GM12878 (cell line): ENCODE measurements around the gene HYCC1. TPM values are rescaled to one million over a fixed set of nuclear protein-coding genes. Genes with fewer than 3 reads are reported as not detected.

Source experiments
- ATAC-seq: fragments of 200-7000 bp; cut with Tn5 transposase; 3 replicates; pipeline ENCODE4 v1.9.1; 2020; ENCODE audit warnings: mild to moderate bottlenecking, moderate library complexity
- BruUV-seq: library from RNA; stranded (reverse); fragments of 400-500 nt; replicated peaks from 2 replicates; lab custom pipeline; 2021; lab: Mats Ljungman, UMichigan
- CTCF ChIA-PET: fragments of 300-600 bp; sonication (Branson Sonifier 250); formaldehyde crosslinking; extraction: SDS; loops from one replicate; lab custom pipeline; 2021; ENCODE audit warnings: inconsistent platforms; lab: Yijun Ruan, JAX
- POLR2A ChIA-PET: fragments of 350-600 bp; formaldehyde crosslinking; extraction: SDS; loops from one replicate; lab custom pipeline; 2021; ENCODE audit warnings: inconsistent platforms; lab: Charles Lee
- RAD21 ChIA-PET: fragments of 300-600 bp; sonication (Branson Sonifier 250); formaldehyde crosslinking; loops from one replicate; lab custom pipeline; 2023; ENCODE audit warnings: antibody characterized with exemption; ENCODE audit not compliant: unreplicated experiment; lab: Charles Lee
- SMC1A ChIA-PET: fragments of 300-600 bp; sonication (Branson Sonifier 250); formaldehyde crosslinking; loops from one replicate; lab custom pipeline; 2023; ENCODE audit not compliant: unreplicated experiment, uncharacterized antibody; lab: Charles Lee
- DNase-seq: peaks from one replicate; pipeline ENCODE4 v3.0.0-alpha.2; 2011; ENCODE audit warnings: low read depth, low spot score
- FAIRE-seq: peaks from 3 replicates; lab custom pipeline; 2011; peaks lifted over from hg19 to GRCh38; lab: Jason Lieb, UNC
- H2AFZ ChIP-seq: 2 replicates; pipeline ENCODE4 v1.6.0; 2011; ENCODE audit warnings: low read depth, low read length, control low read depth; ENCODE audit not compliant: control insufficient read depth
- H3K27ac ChIP-seq: 2 replicates; pipeline ENCODE4 v1.5.1; 2011; ENCODE audit warnings: control low read depth; ENCODE audit not compliant: control insufficient read depth, insufficient read depth
- H3K27me3 ChIP-seq, 2 experiments: replicated peaks in 1 of 2; 2 replicates each; pipeline versions ENCODE4 v1.6.0 to v1.6.1; 2011; ENCODE audit warnings: low read length in 1 of 2; ENCODE audit not compliant: control insufficient read depth in 2 of 2, insufficient read depth in 2 of 2
- H3K36me3 ChIP-seq, 2 experiments: 2 replicates each; pipeline ENCODE4 v1.5.1; 2011; ENCODE audit warnings: low read length in 1 of 2; ENCODE audit not compliant: control insufficient read depth in 2 of 2, insufficient read depth in 2 of 2
- H3K4me1 ChIP-seq: 2 replicates; pipeline ENCODE4 v1.6.1; 2011; ENCODE audit warnings: mild to moderate bottlenecking, low read length, moderate library complexity, mixed read lengths; ENCODE audit not compliant: control insufficient read depth, insufficient read depth
- H3K4me2 ChIP-seq: 2 replicates; pipeline ENCODE4 v1.6.0; 2011; ENCODE audit warnings: control low read depth; ENCODE audit not compliant: control insufficient read depth, insufficient read depth
- H3K4me3 ChIP-seq: fragments of 200-600 bp; sonication (generic); 2 replicates; pipeline ENCODE4 v1.5.1; 2016
- H3K79me2 ChIP-seq: 2 replicates; pipeline ENCODE4 v1.6.0; 2011; ENCODE audit warnings: low read length; ENCODE audit not compliant: control insufficient read depth, insufficient read depth
- H3K9ac ChIP-seq: 2 replicates; pipeline ENCODE4 v1.8.0; 2011; ENCODE audit warnings: low read length, control low read depth, mixed read lengths; ENCODE audit not compliant: control insufficient read depth, insufficient read depth
- H3K9me3 ChIP-seq: replicated peaks from 3 replicates; pipeline ENCODE4 v1.5.1; 2011; ENCODE audit warnings: mild to moderate bottlenecking, low read length; ENCODE audit not compliant: control insufficient read depth, insufficient read depth
- H4K20me1 ChIP-seq: 2 replicates; pipeline ENCODE4 v1.6.0; 2011; ENCODE audit not compliant: control insufficient read depth, insufficient read depth
- CTCF ChIP-seq, 3 experiments: IDR thresholded peaks in 2 of 3; conservative IDR thresholded peaks in 1 of 3; 2 replicates each; pipeline ENCODE4 v1.5.1; 2011; ENCODE audit warnings: low read depth in 3 of 3, low read length in 3 of 3, mild to moderate bottlenecking in 3 of 3, control low read depth in 2 of 3, moderate library complexity in 2 of 3, inconsistent platforms in 1 of 3, mixed read lengths in 1 of 3; ENCODE audit not compliant: control insufficient read depth in 2 of 3, insufficient read depth in 1 of 3; ENCODE audit errors: extremely low read depth in 1 of 3
- FOXM1 ChIP-seq: IDR thresholded peaks from 2 replicates; pipeline ENCODE4 v1.6.1; 2012; ENCODE audit warnings: low read depth, mild to moderate bottlenecking, inconsistent platforms, low read length, moderate library complexity
- IKZF2 ChIP-seq, 2 experiments: fragments of 450-650 bp; IDR thresholded peaks; 2 replicates each; pipeline ENCODE4 v1.6.1; 2017; ENCODE audit warnings: mild to moderate bottlenecking in 2 of 2, moderate library complexity in 2 of 2
- IRF4 ChIP-seq: IDR thresholded peaks from 2 replicates; pipeline ENCODE4 v1.6.1; 2011; ENCODE audit warnings: low read depth, low read length
- JUND ChIP-seq: IDR thresholded peaks from 2 replicates; pipeline ENCODE4 v1.6.1; 2012; ENCODE audit warnings: low read depth, mild to moderate bottlenecking, low read length, improper control_type of control experiment, moderate library complexity
- LARP7 ChIP-seq: fragments of 450-650 bp; IDR thresholded peaks from 2 replicates; pipeline ENCODE4 v1.6.1; 2017; ENCODE audit warnings: mild to moderate bottlenecking
- MYB ChIP-seq: fragments of 150-350 bp; IDR thresholded peaks from 2 replicates; pipeline ENCODE4 v1.6.1; 2014; ENCODE audit warnings: mild to moderate bottlenecking, low read depth, low read length, borderline replicate concordance
- PKNOX1 ChIP-seq: fragments of 450-650 bp; IDR thresholded peaks from 2 replicates; pipeline ENCODE4 v1.6.1; 2016; ENCODE audit warnings: mild to moderate bottlenecking
- TCF3 ChIP-seq: IDR thresholded peaks from 2 replicates; pipeline ENCODE4 v1.6.1; 2012; ENCODE audit warnings: low read depth, mild to moderate bottlenecking, low read length, borderline replicate concordance; ENCODE audit not compliant: insufficient read depth
- ZNF622 ChIP-seq: fragments of 450-650 bp; IDR thresholded peaks from 2 replicates; pipeline ENCODE4 v1.6.1; 2017; ENCODE audit warnings: mild to moderate bottlenecking, inconsistent platforms
- WGBS: methylation state at CpG from one replicate; pipeline ENCODE4 v1.1.6; 2016; ENCODE audit warnings: low lambda C conversion rate; ENCODE audit not compliant: insufficient replicate concordance, insufficient coverage; ENCODE audit errors: missing lambda C conversion rate; 5-methylcytosine and 5-hydroxymethylcytosine counted together
- in situ Hi-C: fragments of 300-500 bp; cut with MboI; formaldehyde crosslinking; loops from 9 replicates; pipeline ENCODE4 v1.14.3; 2018; ENCODE audit warnings: mixed read lengths
- intact Hi-C: fragments of 100-400 bp; cut with micrococcal nuclease; formaldehyde crosslinking; loops from one replicate; pipeline ENCODE4 v1.14.2; 2022; ENCODE audit not compliant: unreplicated experiment
- polyA plus RNA-seq, 11 experiments: library from polyadenylated mRNA; depleted of rRNA in 4 of 11; unstranded in 6 of 11; stranded (reverse) in 5 of 11; fragments of >200 nt; fragmentation: Nextera tagmentation in 4 of 11; fragmentation: Illumina TruSeq in 1 of 11; extraction: Ambion mirVana in 4 of 11; extraction: Trizol in 1 of 11; gene quantifications; 1 replicate in 1 of 11; 2 replicates in 10 of 11; pipeline versions ENCODE4 v1.2.1 to v1.2.3, GENCODE V29; 2011 to 2016; ENCODE audit warnings: inconsistent platforms in 2 of 11, missing spikeins in 2 of 11, low read depth in 1 of 11
- total RNA-seq, 4 experiments: library from RNA; depleted of rRNA in 3 of 4; stranded (reverse); fragments of >200 nt in 3 of 4; fragmentation: Illumina TruSeq in 1 of 4; extraction: Trizol in 1 of 4; gene quantifications; 2 replicates each; pipeline versions ENCODE4 v1.2.1 to v1.2.3, GENCODE V29; 2013 to 2021
- TF ChIP-seq, protein P1 (sequence below): IDR thresholded peaks from 2 replicates; pipeline ENCODE4 v1.6.1; 2011; ENCODE audit warnings: mild to moderate bottlenecking, low read depth, low read length, moderate library complexity; ENCODE audit not compliant: insufficient replicate concordance
- TF ChIP-seq, protein P2 (sequence below): IDR thresholded peaks from 2 replicates; pipeline ENCODE4 v1.6.1; 2011; ENCODE audit warnings: low read depth, mild to moderate bottlenecking, low read length, moderate library complexity, borderline replicate concordance; ENCODE audit errors: extremely low read depth
- TF ChIP-seq, protein P3 (sequence below): fragments of 450-650 bp; IDR thresholded peaks from 2 replicates; pipeline ENCODE4 v1.6.1; 2017; ENCODE audit warnings: antibody characterized with exemption, mild to moderate bottlenecking, moderate library complexity

HYCC1 gene
- total and polyA plus RNA-seq, 10 of the 15 experiments (the other 5 are each of a cell fraction or from before 2014, with no cell fraction given): 8.5 to 62.9 (median 33.1) TPM

DNA sequence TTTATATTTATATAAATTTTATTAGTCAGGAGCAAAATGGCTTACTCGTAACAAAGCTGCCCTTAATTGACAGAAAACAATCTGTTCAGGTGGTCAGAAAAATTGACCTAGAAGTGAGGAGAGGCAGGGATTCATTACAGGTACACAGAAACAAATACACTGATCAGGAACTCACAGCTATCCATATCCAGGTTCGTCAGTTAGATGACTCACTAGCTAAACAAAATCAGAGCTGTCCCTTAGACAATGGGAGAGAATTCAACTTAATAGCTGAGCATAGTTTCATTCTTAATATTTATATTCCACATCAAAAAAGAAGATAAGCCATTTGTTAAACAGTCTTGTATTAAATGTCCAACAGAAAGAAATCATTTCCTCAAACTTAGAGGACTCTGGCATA is 41.7 kb downstream of the HYCC1 start:
- ChIA-PET RAD21 (interaction anchor here (0.6 to 1.3 kb wide), 3 partner anchors 13 to 81 kb away, joined by 3 to 8 read pairs (median 3); no protein-coding TSS in a partner anchor), SMC1A (interaction anchor here (0.6 to 2.4 kb wide), 14 partner anchors 10 to 187 kb away, joined by 3 to 17 read pairs (median 3); no protein-coding TSS in a partner anchor), CTCF (interaction anchor here (0.7 to 2.3 kb wide), 7 partner anchors 10 to 412 kb away, joined by 3 to 8 read pairs (median 4); no protein-coding TSS in a partner anchor), POLR2A (interaction anchor here (0.7 kb wide), 3 partner anchors 11 to 72 kb away, joined by 4 to 6 read pairs (median 5); no protein-coding TSS in a partner anchor)
- DNase-seq (no peak), FAIRE-seq (no peak), ATAC-seq (no peak)
- Histone ChIP-seq H3K4me3 (no peak overlapping the region), H3K4me1 (no peaks in the 10 kb centered on the region), H4K20me1 (no peaks in the 10 kb centered on the region), H3K4me2 (no peak overlapping the region), H3K9me3 (peaks cover 3% of the 10 kb centered on the region; the same call in 2 of the 3 replicates), H3K27ac (no peak overlapping the region), H3K27me3 (no peaks in the 10 kb centered on the region), H3K9ac (no peak overlapping the region), H2AFZ (no peak overlapping the region), H3K36me3 (peaks cover 0 to 26% of the 10 kb centered on the region in 2 experiments), H3K79me2 (no peaks in the 10 kb centered on the region)
- in situ Hi-C loops (no loop called here), intact Hi-C loops (no loop called here)
- TF ChIP-seq ZNF622 (no peak), PKNOX1 (no peak), IRF4 (no peak), TCF3 (no peak), LARP7 (no peak), IKZF2 (IDR thresholded peaks at IDR 0.05) (no peak), CTCF (IDR thresholded peaks at IDR 0.05 in 2 of 3, conservative IDR thresholded peaks at IDR 0.05 in 1 of 3; ENCODE audit: control insufficient read depth in 2 of 3, extremely low read depth in 1 of 3, insufficient read depth in 1 of 3, low read depth in 3 of 3, low read length in 3 of 3) (no peak), JUND (no peak), FOXM1 (no peak), MYB (no peak)
- TF ChIP-seq, protein P1, sequence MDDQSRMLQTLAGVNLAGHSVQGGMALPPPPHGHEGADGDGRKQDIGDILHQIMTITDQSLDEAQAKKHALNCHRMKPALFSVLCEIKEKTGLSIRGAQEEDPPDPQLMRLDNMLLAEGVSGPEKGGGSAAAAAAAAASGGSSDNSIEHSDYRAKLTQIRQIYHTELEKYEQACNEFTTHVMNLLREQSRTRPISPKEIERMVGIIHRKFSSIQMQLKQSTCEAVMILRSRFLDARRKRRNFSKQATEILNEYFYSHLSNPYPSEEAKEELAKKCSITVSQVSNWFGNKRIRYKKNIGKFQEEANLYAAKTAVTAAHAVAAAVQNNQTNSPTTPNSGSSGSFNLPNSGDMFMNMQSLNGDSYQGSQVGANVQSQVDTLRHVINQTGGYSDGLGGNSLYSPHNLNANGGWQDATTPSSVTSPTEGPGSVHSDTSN: no peak
- TF ChIP-seq, protein P2, sequence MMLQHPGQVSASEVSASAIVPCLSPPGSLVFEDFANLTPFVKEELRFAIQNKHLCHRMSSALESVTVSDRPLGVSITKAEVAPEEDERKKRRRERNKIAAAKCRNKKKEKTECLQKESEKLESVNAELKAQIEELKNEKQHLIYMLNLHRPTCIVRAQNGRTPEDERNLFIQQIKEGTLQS: no peak
- TF ChIP-seq, protein P3, sequence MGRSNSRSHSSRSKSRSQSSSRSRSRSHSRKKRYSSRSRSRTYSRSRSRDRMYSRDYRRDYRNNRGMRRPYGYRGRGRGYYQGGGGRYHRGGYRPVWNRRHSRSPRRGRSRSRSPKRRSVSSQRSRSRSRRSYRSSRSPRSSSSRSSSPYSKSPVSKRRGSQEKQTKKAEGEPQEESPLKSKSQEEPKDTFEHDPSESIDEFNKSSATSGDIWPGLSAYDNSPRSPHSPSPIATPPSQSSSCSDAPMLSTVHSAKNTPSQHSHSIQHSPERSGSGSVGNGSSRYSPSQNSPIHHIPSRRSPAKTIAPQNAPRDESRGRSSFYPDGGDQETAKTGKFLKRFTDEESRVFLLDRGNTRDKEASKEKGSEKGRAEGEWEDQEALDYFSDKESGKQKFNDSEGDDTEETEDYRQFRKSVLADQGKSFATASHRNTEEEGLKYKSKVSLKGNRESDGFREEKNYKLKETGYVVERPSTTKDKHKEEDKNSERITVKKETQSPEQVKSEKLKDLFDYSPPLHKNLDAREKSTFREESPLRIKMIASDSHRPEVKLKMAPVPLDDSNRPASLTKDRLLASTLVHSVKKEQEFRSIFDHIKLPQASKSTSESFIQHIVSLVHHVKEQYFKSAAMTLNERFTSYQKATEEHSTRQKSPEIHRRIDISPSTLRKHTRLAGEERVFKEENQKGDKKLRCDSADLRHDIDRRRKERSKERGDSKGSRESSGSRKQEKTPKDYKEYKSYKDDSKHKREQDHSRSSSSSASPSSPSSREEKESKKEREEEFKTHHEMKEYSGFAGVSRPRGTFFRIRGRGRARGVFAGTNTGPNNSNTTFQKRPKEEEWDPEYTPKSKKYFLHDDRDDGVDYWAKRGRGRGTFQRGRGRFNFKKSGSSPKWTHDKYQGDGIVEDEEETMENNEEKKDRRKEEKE: no peak
- no TSS peak for BruUV-seq
- 81% methylated on average over 2 of the region's 2 CpGs for WGBS
